Measurements from ENCODE around the gene MASP2. TPM values are rescaled to one million over a fixed set of nuclear protein-coding genes. Genes with fewer than 3 reads are reported as not detected.
"Not testable (repeated sequence)": the region's sequence is repeated elsewhere in the genome, so short reads cannot be mapped to it uniquely, and the experiment has no call there.

Gene MASP2
- total RNA-seq, 1 donor from 2014 or later = under 0.01 TPM

GRCh38 chr1:11067716-11068599 is 20.9 kb upstream of the MASP2 start:
- Histone ChIP-seq H3K27ac (ENCODE audit: low read depth, low read length) (no peak overlapping the region), H3K4me3 (ENCODE audit: low read length in 3 of 3) (no peak overlapping the region), H3K27me3 (ENCODE audit: control insufficient read depth in 3 of 3, insufficient read depth in 3 of 3, low read length in 3 of 3) (no peaks in the 10 kb centered on the region), H3K4me1 (ENCODE audit: control insufficient read depth in 3 of 3, insufficient read depth in 3 of 3, low read length in 3 of 3) (no peaks in the 10 kb centered on the region), H3K9me3 (ENCODE audit: control insufficient read depth in 3 of 3, low read length in 3 of 3) (no peaks in the 10 kb centered on the region), H3K9ac (ENCODE audit: low read depth in 1 of 3, low read length in 3 of 3) (no peak overlapping the region), H3K36me3 (ENCODE audit: control insufficient read depth in 3 of 3, insufficient read depth in 3 of 3, low read length in 3 of 3) (peaks cover 61 to 74% (median 74%) of the 10 kb centered on the region in 3 donors)

DNA sequence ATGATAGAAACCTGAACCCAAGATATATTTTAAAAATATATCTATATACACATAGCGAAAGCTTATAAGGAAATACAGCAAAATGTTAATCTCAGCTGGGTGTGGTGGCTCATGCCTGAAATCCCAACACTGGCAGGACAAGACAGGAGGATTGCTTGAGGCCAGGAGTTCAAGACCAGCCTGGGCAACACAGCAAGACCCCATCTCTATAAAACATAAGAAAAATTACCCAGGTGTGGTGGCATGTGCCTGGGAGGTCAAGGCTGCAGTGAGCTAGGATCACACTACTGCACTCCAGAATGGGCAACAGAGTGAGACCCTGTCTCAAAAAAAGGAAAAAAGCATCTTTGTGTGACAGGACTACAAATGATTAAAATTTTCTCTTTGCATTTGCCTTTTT is 18.8 kb upstream of the MASP2 start:
- Histone ChIP-seq H3K9me3 (ENCODE audit: control insufficient read depth in 3 of 3, low read length in 3 of 3) (no peaks in the 10 kb centered on the region), H3K27ac (ENCODE audit: low read depth, low read length) (no peak overlapping the region), H3K36me3 (ENCODE audit: control insufficient read depth in 3 of 3, insufficient read depth in 3 of 3, low read length in 3 of 3) (peaks cover 42 to 54% (median 54%) of the 10 kb centered on the region in 3 donors), H3K27me3 (ENCODE audit: control insufficient read depth in 3 of 3, insufficient read depth in 3 of 3, low read length in 3 of 3) (no peaks in the 10 kb centered on the region), H3K4me1 (ENCODE audit: control insufficient read depth in 3 of 3, insufficient read depth in 3 of 3, low read length in 3 of 3) (peaks cover 2 to 12% (median 3%) of the 10 kb centered on the region in 3 donors), H3K4me3 (ENCODE audit: low read length in 3 of 3) (no peak overlapping the region), H3K9ac (ENCODE audit: low read depth in 1 of 3, low read length in 3 of 3) (no peak overlapping the region)

GRCh38 chr1:11064942-11065341 is 17.9 kb upstream of the MASP2 start:
- Histone ChIP-seq H3K9ac (ENCODE audit: low read depth in 1 of 3, low read length in 3 of 3) (no peak overlapping the region), H3K9me3 (ENCODE audit: control insufficient read depth in 3 of 3, low read length in 3 of 3) (no peaks in the 10 kb centered on the region), H3K27me3 (ENCODE audit: control insufficient read depth in 3 of 3, insufficient read depth in 3 of 3, low read length in 3 of 3) (no peaks in the 10 kb centered on the region), H3K4me1 (ENCODE audit: control insufficient read depth in 3 of 3, insufficient read depth in 3 of 3, low read length in 3 of 3) (peaks cover 4 to 13% (median 5%) of the 10 kb centered on the region in 3 donors), H3K36me3 (ENCODE audit: control insufficient read depth in 3 of 3, insufficient read depth in 3 of 3, low read length in 3 of 3) (peaks cover 36 to 46% (median 46%) of the 10 kb centered on the region in 3 donors), H3K27ac (ENCODE audit: low read depth, low read length) (no peak overlapping the region), H3K4me3 (ENCODE audit: low read length in 3 of 3) (no peak overlapping the region)

DNA sequence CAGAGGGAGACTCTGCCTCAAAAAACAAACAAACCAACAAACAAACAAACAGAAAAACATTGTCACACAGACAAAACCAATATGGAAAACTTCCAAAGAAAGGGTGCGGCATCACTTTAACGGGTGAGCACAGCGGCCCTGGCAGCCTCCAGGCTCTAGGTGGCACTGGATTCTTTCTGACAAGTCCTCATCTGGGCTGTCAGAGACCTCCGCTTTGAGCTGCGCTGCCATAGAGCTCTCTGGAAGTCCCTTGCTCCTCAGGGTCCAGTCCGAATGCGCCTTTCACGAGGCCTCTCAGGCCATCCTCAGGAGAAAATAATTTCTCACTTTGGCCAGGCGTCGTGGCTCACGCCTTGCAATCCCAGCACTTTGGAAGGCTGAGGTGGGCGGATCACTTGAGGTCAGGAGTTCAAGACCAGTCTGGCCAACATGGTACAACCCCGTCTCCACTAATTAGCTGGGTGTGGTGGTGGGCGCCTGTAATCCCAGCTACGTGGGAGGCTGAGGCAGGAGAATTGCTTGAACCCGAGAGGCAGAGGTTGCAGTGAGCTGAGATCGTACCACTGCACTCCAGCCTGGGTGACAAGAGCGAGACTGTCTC is 17.0 kb upstream of the MASP2 start:
- peaks cover 27 to 37% (median 37%) of the 10 kb centered on the region in 3 donors for H3K36me3 ChIP-seq (ENCODE audit: control insufficient read depth in 3 of 3, insufficient read depth in 3 of 3, low read length in 3 of 3)
- not testable (repeated sequence) for H3K27ac ChIP-seq (ENCODE audit: low read depth, low read length); H3K27me3 ChIP-seq (ENCODE audit: control insufficient read depth in 3 of 3, insufficient read depth in 3 of 3, low read length in 3 of 3); H3K9me3 ChIP-seq (ENCODE audit: control insufficient read depth in 3 of 3, low read length in 3 of 3); H3K9ac ChIP-seq (ENCODE audit: low read depth in 1 of 3, low read length in 3 of 3); H3K4me3 ChIP-seq (ENCODE audit: low read length in 3 of 3)
- peaks cover 8 to 17% (median 10%) of the 10 kb centered on the region in 3 donors for H3K4me1 ChIP-seq (ENCODE audit: control insufficient read depth in 3 of 3, insufficient read depth in 3 of 3, low read length in 3 of 3)

- Histone ChIP-seq H3K36me3 (ENCODE audit: control insufficient read depth in 3 of 3, insufficient read depth in 3 of 3, low read length in 3 of 3) (peaks cover 17 to 27% (median 26%) of the 10 kb centered on the region in 3 donors), H3K4me1 (ENCODE audit: control insufficient read depth in 3 of 3, insufficient read depth in 3 of 3, low read length in 3 of 3) (peaks cover 14 to 23% (median 16%) of the 10 kb centered on the region in 3 donors), H3K4me3 (ENCODE audit: low read length in 3 of 3) (no peak overlapping the region), H3K27me3 (ENCODE audit: control insufficient read depth in 3 of 3, insufficient read depth in 3 of 3, low read length in 3 of 3) (no peaks in the 10 kb centered on the region), H3K9ac (ENCODE audit: low read depth in 1 of 3, low read length in 3 of 3) (no peak overlapping the region), H3K9me3 (ENCODE audit: control insufficient read depth in 3 of 3, low read length in 3 of 3) (no peaks in the 10 kb centered on the region), H3K27ac (ENCODE audit: low read depth, low read length) (no peak overlapping the region)
Observed at GRCh38 chr1:11062965-11063401, 15.9 kb upstream of the MASP2 start.

- Histone ChIP-seq H3K4me1 (ENCODE audit: control insufficient read depth in 3 of 3, insufficient read depth in 3 of 3, low read length in 3 of 3) (peaks cover 14 to 23% (median 16%) of the 10 kb centered on the region in 3 donors), H3K9me3 (ENCODE audit: control insufficient read depth in 3 of 3, low read length in 3 of 3) (no peaks in the 10 kb centered on the region), H3K36me3 (ENCODE audit: control insufficient read depth in 3 of 3, insufficient read depth in 3 of 3, low read length in 3 of 3) (peaks cover 15 to 22% (median 21%) of the 10 kb centered on the region in 3 donors), H3K27ac (ENCODE audit: low read depth, low read length) (no peak overlapping the region), H3K9ac (ENCODE audit: low read depth in 1 of 3, low read length in 3 of 3) (peak overlapping the region in 1 of 3 donors; percentile 28), H3K27me3 (ENCODE audit: control insufficient read depth in 3 of 3, insufficient read depth in 3 of 3, low read length in 3 of 3) (no peaks in the 10 kb centered on the region), H3K4me3 (ENCODE audit: low read length in 3 of 3) (no peak overlapping the region)
Observed at GRCh38 chr1:11061652-11062365, 14.8 kb upstream of the MASP2 start.

GRCh38 chr1:11059968-11060830 is 13.2 kb upstream of the MASP2 start, which contains the start of gene SRM:
Gene SRM (minus strand): TSS chr1:11060018. CDS start chr1:11059943, 75 bp downstream.
- Histone ChIP-seq H3K9ac (ENCODE audit: low read depth in 1 of 3, low read length in 3 of 3) (peak within 1 kb of the TSS; percentile 82 to 91 (median 86)), H3K4me1 (ENCODE audit: control insufficient read depth in 3 of 3, insufficient read depth in 3 of 3, low read length in 3 of 3) (peaks cover 14 to 23% (median 16%) of the 10 kb centered on the region in 3 donors), H3K36me3 (ENCODE audit: control insufficient read depth in 3 of 3, insufficient read depth in 3 of 3, low read length in 3 of 3) (peaks cover 18 to 22% (median 18%) of the 10 kb centered on the region in 3 donors), H3K4me3 (ENCODE audit: low read length in 3 of 3) (peak within 1 kb of the TSS; percentile 83 to 96 (median 95)), H3K9me3 (ENCODE audit: control insufficient read depth in 3 of 3, low read length in 3 of 3) (no peaks in the 10 kb centered on the region), H3K27ac (ENCODE audit: low read depth, low read length) (peak within 1 kb of the TSS; percentile 50), H3K27me3 (ENCODE audit: control insufficient read depth in 3 of 3, insufficient read depth in 3 of 3, low read length in 3 of 3) (no peaks in the 10 kb centered on the region)

DNA sequence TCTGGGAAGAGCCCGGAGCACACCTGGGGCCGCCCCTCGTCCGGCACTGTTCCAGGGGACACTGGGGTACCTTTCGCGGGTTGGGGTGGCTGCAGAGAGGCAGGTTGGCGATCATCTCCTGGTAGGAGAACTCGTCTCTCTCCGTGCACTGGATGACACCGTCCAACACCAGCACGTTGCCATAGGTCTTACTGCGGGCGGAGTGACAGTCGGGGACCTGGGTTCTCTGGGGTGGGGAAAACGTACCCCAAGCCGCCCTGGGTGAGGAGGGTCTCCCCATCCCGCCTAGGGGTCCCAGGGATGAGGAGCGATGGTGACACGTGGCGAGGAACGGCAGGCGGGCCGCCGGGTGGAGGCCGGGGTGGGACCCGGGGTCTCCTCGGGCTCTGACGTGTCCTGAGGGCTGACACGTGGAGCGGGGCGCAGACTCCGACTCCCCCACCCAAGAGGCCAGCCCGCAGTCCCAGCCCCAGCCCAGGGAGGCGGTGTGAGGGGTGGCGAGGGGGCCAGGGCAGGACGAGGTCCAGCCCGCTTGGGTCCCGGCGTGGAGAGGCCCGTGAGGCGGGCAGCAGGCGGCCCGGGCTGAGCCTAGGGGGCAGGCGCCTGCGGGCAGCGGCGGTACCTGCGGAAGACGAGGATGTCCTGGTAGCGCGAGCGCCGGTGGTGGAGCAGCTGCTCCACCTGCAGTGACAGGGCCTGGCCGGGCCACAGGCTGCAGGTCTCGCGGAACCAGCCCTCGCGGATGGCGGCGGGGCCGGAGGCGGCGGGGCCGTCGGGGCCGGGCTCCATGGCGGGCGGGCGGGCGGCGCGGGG is 12.3 kb upstream of the MASP2 start:
- Histone ChIP-seq H3K4me3 (ENCODE audit: low read length in 3 of 3) (peak overlapping the region; percentile 70 to 83 (median 82)), H3K36me3 (ENCODE audit: control insufficient read depth in 3 of 3, insufficient read depth in 3 of 3, low read length in 3 of 3) (peaks cover 15 to 17% (median 17%) of the 10 kb centered on the region in 3 donors), H3K27ac (ENCODE audit: low read depth, low read length) (no peak overlapping the region), H3K9me3 (ENCODE audit: control insufficient read depth in 3 of 3, low read length in 3 of 3) (no peaks in the 10 kb centered on the region), H3K27me3 (ENCODE audit: control insufficient read depth in 3 of 3, insufficient read depth in 3 of 3, low read length in 3 of 3) (no peaks in the 10 kb centered on the region), H3K4me1 (ENCODE audit: control insufficient read depth in 3 of 3, insufficient read depth in 3 of 3, low read length in 3 of 3) (peaks cover 14 to 23% (median 16%) of the 10 kb centered on the region in 3 donors), H3K9ac (ENCODE audit: low read depth in 1 of 3, low read length in 3 of 3) (peak overlapping the region; percentile 77 to 91 (median 82))
